NCI-H2107 treated with DMSO at 0.1 percent for 48 hours (cell line): ENCODE measurements around the gene TMEM270.

Experiments
- DNase-seq: peaks from one replicate; lab custom pipeline; 2025; ENCODE audit not compliant: unreplicated experiment; lab: John Stamatoyannopoulos, UW

The TMEM270 gene, protein sequence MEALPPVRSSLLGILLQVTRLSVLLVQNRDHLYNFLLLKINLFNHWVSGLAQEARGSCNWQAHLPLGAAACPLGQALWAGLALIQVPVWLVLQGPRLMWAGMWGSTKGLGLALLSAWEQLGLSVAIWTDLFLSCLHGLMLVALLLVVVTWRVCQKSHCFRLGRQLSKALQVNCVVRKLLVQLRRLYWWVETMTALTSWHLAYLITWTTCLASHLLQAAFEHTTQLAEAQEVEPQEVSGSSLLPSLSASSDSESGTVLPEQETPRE

DNA sequence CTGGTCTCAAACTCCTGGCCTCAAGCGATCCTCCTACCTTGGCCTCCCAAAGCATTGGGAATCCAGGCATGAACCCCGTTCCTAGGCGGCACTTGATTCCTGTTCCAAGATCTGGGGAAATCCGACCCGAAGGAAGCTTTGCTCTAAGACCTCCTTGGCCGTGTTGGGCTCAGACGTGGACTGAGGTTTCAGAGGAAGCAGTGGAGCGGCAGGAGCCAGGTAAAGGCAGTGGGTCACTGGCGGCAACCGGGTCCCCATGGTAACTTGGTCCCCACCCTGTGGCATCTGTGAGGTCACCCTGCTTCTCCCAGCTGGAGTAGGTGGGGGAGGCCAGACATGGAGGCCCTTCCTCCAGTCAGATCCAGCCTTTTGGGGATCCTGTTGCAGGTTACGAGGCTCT, at the start of gene TMEM270:
Gene TMEM270, plus strand, starts transcription at position 301 of the 400 bp plus-strand sequence. Its CDS starts 36 bp downstream, at position 337.
- DNase-seq = no peak

DNA sequence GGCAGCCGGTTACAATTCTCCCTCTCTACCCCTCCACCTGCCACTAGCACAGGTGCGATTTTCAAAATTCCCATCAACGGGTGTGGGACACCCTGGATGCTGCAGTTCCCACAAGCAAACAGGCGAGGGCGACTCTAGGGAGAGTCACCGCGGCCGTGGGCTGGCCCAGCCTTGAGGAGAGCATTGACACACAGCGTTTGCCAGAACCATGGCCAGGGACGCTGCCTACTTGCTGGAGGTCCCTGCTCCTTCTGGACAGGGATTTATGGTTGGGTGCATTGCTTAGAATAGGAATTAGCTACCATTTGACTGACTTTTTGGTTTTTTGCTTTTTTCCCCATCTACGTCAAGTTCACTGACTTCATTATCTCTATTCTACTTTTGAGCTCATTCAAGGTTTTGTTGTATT, 49.2 kb upstream of the TMEM270 start:
- DNase-seq = peak; percentile 9

DNA sequence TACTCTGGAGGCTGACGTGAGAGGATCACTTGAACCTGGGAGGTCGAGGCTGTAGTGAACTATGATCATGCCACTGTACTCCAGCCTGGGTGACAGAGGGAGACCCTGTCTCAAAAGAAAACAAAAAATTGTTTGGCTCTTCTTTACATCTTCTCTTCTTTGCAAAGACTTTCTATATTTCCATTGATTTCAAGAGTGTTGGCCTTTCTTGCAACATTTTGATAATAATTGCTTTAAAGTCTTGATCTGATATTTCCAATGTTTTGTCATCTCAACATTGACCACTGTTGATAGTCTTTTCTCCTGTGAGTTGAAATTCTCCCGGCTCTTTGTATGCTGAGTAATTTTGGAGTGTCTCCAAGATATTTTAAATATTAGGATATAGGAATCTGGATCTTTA, 48.0 kb upstream of the TMEM270 start:
- no peak for DNase-seq

DNA sequence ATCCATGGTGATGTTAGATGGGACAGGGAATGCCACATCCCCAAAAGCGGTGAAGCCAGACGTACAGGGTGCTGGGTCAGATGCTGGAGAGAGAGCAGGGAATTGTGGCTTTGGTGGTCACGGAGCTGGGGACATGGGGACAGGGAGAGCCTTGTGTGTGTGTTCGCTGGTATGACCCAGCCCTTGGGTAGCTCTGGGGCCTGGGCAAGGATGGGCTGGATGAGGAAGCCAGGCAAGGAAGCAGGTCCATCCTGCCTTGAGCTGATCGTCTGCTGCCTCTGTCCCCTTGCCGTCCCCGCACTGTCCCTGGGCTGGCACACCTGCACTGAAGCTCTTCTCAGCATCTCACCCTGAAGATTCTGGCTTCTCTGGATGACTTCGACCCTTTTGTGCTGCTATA, 45.5 kb upstream of the TMEM270 start:
- no peak for DNase-seq

DNA sequence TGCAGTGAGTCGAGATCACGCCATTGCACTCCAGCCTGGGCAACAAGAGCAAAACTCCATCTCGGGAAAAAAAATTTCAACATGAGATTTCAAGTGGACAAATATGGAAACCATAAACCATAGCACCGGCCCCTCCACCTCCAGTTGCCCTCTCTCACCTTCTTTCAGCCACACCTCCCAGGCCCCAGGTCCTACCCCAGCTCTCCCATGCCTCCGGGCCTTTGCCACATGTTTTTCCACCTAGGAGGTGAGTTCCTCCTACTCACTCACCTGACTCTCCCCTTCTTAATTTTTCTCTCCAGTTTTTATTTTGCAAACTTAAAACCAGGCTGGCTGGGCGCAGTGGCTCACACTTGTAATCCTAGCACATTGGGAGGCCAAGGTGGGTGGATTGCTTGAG, 43.8 kb upstream of the TMEM270 start:
- DNase-seq = no peak

DNA sequence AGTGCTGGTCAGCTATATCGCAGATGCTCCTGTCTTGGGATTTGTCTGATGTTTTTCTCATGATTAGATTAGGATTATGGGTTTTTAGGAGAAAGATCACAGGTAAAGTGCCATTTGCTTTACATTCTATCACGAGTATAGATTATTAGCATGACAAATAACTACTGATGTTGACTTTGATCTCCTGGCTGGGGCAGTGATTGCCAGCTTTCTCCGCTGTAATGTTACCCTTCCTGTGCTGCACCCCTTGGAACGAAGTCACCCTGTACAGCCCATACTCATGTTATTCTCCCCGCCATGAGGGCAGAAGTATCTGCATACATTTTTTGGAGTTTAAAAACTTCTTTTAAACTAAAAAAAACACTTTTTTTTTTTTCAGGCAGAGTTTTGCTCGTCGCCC, 40.9 kb upstream of the TMEM270 start:
- DNase-seq = no peak

DNA sequence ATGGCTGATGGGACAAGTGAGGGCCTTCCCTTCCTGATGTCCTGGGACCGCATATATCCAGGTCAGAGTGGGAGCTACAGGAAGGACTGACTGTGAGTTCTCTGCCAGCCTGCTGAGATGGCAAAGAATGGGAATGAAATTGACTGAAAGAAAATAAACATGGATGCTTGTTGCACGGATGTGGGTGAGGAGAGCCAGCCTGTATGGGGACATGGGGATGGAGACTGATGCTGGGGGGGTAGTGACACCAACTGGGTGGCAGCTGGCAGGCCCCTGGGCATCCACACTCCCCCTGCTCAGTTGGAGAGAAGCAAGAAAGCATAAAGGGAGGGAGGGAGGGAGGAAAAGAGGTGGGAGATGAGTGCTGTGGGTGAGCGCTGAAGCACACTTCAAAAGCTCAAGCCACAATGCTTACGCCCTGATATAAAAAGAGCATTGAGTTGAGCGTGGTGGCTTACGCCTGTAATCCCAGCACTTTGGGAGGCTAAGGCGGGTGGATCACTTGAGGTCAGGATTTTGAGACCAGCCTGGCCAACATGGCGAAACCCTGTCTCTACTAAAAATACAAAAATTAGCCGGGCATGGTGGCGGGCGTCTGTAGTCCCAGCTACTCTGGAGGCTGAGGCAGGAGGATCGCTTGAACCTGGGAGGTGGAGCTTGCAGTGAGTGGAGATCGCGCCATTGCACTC, 39.2 kb upstream of the TMEM270 start:
- DNase-seq = peak; percentile 17

DNA sequence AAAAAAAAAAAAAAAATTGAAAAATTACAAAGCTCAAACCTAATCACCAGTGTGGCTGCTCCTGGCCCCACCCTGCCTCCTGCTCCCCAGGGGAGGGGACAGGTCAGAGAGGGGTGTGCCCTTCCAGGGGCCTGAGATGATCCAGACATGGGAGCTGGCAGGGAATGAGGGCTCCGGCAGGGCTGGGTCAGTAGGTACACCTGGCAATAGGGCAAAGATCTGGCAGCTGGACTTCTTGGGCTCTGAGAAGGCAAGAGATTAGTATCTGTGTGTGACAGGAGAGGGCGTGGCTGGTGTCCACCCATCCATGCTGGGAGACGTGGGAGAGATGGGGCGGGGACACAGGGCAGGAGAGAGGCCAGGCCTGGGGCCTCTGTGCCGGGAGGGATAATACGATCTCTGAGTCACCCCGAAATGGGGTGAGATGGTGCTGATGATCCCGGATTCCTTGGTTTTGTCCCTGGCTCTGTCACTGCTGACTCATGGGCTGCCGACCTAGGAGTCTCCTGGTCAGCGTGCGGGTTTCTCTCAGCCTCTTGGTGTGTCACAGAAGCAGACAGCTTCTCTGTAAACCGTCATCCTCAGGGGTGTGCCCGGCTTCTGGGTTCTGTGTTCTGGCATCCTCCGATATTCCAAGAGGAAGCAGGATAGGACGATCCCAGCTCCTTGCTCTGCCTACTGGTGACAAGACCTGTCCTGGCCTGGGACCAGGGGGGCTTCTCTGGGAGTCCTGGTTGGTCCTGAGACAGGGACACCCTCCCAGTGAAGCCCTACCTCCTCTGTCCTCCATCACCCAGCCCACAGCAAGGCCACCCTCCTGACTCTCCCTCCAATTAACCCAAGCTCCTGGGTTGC, 38.4 kb upstream of the TMEM270 start:
- no peak for DNase-seq

DNA sequence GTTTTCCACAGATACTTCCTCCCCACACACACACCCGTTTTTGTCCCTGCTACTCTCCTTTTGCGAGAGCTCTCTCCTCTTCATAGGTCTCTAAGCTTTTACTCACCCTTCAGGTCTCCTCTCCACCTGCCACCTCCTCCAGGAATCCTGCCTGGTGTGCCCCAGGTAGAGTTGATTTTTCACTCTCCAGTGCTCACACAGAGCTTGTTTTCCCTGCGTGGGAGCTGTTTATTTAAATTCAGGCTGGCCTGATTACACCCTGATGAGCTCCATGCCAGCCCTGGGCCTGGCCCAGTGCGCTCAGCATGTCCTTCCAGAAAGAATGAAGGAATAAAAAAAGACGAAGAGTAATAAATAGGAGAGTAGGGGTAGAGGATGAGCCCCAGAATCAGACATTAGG, 37.7 kb upstream of the TMEM270 start:
- no peak for DNase-seq

DNA sequence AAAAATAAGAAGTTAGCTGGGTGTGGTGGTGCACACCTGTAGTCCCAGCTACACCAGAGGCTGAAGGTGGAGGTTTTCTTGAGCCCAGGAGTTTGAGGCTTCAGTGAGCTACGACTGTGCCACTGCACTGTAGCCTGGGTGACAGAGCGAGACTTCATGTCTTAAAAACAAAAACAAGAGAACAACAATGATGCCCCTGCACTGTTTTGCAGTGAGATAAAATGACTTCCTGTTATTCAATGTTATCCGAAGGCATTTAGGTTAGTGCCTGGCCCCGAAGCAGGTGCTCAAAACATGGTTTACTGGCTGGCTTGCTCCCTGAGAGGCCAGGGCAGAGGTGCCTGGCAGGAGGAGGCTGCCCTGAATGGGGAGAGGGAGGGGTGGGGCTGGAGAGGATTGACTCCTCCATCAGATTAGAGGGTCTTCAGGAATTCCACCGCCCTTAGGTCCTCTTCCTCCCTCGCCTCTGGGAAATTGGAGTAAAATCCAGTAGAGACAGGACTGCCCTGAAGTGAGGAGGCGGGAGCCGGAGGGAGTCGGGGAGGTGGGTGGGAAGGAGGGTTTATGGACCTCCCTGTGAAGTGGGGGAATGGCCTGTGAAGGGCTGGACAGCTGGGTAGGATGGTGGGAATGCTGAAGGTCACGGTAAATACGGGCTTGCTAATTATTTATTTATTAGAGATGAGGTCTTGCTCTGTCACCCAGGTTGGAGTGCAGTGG, 36.9 kb upstream of the TMEM270 start:
- DNase-seq = no peak

DNA sequence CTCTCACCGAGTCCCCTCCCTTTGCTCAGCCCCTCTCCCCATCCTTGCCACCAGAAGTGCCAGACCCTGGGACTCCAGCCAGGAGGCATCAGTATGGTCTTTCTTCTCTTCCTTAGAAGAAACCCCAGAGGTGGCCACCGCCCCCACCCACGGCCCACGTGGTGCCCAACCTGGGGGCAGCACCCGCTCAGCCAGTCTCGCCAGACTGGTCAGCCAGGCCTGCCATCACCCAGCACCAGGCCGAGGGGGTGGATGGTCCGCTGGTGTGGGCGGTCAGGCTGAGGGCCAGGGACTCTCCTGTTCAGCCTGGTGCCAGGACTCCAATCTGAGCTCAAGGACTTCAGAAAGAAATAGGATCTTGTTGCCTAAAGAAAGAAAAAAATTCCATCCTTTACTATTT, 36.0 kb upstream of the TMEM270 start:
- DNase-seq = no peak

DNA sequence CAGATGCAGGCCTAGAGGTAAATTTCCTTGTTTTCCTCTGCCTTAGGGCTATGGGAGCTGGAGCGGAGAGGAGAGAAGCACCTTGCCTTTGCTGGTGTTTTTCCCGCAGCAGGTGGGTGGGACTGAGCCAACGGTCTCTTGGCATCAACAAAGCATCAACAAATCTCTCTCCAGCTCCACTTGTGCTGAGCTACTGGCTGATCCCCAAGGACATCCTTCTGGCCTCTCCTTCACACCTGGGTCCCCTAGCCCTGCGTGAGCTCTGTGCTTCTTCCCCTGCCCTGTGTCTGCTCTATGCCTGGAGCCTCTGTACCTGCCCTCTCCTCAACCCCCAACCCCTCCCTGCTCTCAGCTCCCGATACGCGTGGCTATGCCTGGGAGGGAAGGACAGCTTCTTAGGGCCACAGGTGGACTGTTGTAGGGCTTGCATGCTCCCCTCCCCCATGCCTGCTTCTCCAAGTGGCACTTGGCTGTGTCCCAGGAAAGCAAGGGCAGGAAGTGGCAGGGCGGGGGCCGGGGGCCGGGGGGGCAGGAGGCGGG, 33.3 kb upstream of the TMEM270 start:
- DNase-seq = peak; percentile 96

DNA sequence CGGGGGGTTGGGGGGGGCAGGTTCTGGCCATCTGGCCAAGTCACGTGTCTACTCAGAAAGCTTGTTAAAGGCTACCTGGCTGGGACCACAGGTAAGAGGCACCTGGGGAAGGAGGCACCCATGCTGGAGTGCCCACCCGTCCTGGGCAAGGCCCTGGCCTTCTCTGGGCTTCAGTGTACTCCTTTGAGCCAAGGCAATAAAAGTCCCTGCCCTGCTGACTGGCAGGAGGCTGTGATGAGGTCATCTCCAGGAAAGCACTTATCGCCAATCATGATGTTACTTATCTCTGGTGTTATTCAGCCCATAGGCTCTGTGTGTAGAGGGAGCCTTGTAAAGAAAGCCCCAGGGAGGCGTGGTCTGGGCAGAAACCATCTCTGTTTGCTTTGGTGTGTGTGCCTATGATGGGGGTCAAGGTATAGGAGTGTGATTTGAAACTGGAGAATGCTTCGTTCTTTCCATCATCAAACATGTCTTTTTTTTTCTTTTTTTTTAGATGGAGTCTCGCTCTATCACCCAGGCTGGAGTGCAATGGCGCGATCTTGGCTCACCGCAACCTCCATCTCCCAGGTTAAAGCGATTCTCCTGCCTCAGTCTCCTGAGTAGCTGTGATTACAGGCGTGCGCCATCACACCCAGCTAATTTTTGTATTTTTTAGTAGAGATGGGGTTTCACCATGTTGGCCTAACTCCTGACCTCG, 32.7 kb upstream of the TMEM270 start:
- peak; percentile 96 for DNase-seq

DNA sequence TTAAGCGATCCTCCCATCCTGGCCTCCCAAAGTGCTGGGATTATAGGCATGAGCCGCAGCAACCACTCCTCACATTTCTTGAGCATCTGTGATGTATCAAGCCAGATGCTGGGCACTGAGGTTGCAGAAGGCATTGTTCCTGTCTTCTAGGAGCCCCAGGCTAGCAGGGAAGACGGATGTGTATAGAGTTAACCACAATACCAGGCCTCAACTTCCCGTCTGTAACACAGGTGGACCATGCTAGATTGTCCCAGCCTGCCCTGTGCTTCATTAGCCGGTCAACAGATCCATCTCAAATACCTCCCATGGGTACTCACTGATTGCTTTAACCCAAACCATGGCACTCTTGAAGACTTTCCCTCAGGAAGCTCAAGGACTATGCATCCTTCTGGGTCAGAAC, 32.0 kb upstream of the TMEM270 start:
- no peak for DNase-seq

DNA sequence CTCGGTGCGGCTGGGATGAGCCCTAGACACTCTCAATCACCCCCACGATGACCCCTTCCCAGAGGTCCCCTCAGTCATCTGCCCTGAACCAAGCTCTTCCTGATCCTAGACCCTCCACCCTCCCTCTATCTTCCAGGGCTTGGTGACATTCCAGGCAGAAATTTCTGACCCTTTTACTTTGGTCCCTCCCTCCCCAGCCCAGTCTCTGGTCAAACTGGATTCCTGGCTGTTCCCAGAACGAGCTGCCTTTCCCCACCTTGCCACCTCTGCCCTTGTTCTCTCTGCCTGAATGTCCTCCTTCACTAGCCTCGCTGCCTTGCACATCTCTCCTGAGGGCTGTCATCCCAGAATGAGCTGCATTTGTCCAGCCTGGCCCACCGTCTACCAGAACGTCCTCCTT, 31.5 kb upstream of the TMEM270 start:
- no peak for DNase-seq

DNA sequence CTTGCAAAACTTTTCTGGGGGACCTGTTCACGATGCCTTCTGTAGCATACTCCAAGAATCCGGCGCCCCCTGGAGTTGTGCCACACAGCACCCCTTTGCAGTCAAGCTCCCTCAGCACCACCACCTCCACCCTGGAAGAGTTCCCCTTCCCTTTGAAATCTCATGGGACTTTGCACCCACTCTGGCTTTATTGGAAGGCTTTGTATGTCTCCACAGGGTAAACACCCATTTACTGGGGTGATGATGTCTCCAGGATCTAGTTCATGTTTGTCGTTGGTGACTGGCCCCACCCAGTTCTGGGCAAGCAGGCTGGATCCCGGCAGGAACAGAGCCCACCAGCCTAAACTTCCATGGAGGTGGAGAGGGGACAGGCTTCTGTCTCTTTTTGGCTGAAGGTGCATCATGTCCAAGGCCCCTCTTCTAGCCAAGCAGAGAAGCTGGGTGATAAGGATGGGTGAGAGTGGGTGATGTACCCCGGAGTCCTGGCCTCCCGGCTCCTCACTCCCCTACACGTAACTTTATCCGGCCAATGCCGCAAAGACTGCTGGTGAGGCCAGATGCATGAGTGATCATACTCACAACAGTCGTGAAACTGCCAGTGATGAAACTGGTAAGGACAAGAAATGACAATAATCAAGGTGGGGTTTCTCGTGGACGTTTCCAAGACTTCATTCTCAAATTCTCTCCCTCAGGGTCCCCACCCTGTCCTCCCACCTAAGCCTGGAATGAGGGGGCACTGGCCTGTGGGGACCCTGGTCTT, 30.9 kb upstream of the TMEM270 start:
- DNase-seq = peak; percentile 65

DNA sequence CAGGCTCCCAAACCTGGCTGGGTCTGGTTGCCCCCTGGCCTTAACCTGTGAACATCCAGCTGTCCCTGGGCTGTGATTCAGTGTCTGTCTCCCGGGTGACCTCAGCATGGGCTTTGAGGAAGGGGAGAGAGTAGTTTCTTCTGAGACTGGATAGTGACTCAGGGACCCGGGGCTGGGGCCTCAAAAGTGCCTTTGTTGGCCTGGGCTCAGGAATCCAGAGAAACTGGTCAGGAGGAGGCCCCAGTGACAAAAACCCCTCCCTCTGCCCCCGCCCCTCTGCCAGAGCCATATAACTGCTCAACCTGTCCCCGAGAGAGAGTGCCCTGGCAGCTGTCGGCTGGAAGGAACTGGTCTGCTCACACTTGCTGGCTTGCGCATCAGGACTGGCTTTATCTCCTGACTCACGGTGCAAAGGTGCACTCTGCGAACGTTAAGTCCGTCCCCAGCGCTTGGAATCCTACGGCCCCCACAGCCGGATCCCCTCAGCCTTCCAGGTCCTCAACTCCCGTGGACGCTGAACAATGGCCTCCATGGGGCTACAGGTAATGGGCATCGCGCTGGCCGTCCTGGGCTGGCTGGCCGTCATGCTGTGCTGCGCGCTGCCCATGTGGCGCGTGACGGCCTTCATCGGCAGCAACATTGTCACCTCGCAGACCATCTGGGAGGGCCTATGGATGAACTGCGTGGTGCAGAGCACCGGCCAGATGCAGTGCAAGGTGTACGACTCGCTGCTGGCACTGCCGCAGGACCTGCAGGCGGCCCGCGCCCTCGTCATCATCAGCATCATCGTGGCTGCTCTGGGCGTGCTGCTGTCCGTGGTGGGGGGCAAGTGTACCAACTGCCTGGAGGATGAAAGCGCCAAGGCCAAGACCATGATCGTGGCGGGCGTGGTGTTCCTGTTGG, 30.0 kb upstream of the TMEM270 start, which contains the start of gene CLDN4:
Gene CLDN4, plus strand, starts transcription at position 316 of the 903 bp plus-strand sequence. Its CDS starts 206 bp downstream, at position 522.
- peak; percentile 85 for DNase-seq

DNA sequence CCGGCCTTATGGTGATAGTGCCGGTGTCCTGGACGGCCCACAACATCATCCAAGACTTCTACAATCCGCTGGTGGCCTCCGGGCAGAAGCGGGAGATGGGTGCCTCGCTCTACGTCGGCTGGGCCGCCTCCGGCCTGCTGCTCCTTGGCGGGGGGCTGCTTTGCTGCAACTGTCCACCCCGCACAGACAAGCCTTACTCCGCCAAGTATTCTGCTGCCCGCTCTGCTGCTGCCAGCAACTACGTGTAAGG, 29.4 kb upstream of the TMEM270 start:
- no peak for DNase-seq
